Measurements from ENCODE around the gene DMRT1. TPM values are rescaled to one million over a fixed set of nuclear protein-coding genes. Genes with fewer than 3 reads are reported as not detected.
A peak's percentile ranks its signal among the peaks of the same experiment; 100 is the strongest.

DMRT1 gene
- total RNA-seq, 1 donor from 2014 or later, result 0.09 TPM

GRCh38 chr9:893115-893514 lies 51.6 kb downstream of the DMRT1 start:
- Mint-ChIP-seq H3K4me3 (no peak overlapping the region), H3K4me1 (no peaks in the 10 kb centered on the region), H3K27me3 (ENCODE audit: insufficient read depth, low read depth) (peaks cover 7% of the 10 kb centered on the region), H3K9me3 (peaks cover 2% of the 10 kb centered on the region), H3K36me3 (no peaks in the 10 kb centered on the region), H3K27ac (no peak overlapping the region)
- Histone ChIP-seq H3K4me3 (no peak overlapping the region), H3K27me3 (peaks cover 9% of the 10 kb centered on the region), H3K9ac (no peak overlapping the region), H3F3A (ENCODE audit: low read depth) (peaks cover 4% of the 10 kb centered on the region), H3K36me3 (no peaks in the 10 kb centered on the region), H3K9me3 (ENCODE audit: low read depth) (no peaks in the 10 kb centered on the region), H3K79me2 (ENCODE audit: low read depth) (no peaks in the 10 kb centered on the region), H4K20me1 (ENCODE audit: low read depth) (no peaks in the 10 kb centered on the region), H3K27ac (no peak overlapping the region), H2AFZ (replicated peaks) (no peak overlapping the region), H3K4me2 (no peak overlapping the region), H3K4me1 (peaks cover 2% of the 10 kb centered on the region)
- DNase-seq (ENCODE audit: low spot score), result no peak
- no peak for TF ChIP-seq EZH2 (IDR thresholded peaks at IDR 0.05)
- no peak for TF ChIP-seq EZH2phosphoT487 (IDR thresholded peaks at IDR 0.05)

DNA sequence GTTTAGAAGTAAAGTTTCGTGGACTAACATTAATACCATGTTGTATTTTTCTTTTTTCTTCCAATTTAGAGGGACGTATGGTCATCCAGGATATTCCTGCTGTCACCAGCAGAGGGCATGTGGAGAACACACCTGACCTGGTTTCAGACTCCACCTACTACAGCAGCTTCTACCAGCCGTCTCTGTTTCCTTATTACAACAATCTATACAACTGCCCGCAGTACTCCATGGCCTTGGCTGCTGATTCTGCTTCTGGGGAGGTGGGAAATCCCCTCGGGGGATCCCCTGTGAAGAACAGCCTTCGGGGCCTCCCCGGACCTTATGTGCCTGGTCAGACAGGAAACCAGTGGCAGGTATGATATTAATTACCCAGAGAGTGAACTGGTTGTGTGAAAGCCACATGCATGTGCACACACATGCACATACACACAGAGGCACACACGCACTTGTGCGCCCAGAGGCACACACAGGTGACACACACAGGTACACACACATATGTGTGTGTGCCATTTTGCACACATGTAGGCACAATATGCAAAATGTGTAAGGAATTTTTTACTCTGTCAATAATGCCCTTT lies 52.4 kb downstream of the DMRT1 start:
- Histone ChIP-seq H3K4me1 (peaks cover 11% of the 10 kb centered on the region), H2AFZ (replicated peaks) (peak overlapping the region; percentile 70), H3K79me2 (ENCODE audit: low read depth) (no peaks in the 10 kb centered on the region), H3K36me3 (no peaks in the 10 kb centered on the region), H3F3A (ENCODE audit: low read depth) (peaks cover 8% of the 10 kb centered on the region), H3K27me3 (peaks cover 9% of the 10 kb centered on the region), H3K9ac (no peak overlapping the region), H3K4me3 (no peak overlapping the region), H4K20me1 (ENCODE audit: low read depth) (no peaks in the 10 kb centered on the region), H3K9me3 (ENCODE audit: low read depth) (no peaks in the 10 kb centered on the region), H3K27ac (no peak overlapping the region), H3K4me2 (no peak overlapping the region)
- no peak overlapping the region for H3K27ac Mint-ChIP-seq
- H3K27me3 Mint-ChIP-seq (ENCODE audit: insufficient read depth, low read depth), result peaks cover 7% of the 10 kb centered on the region
- H3K4me1 Mint-ChIP-seq, result peaks cover 6% of the 10 kb centered on the region
- no peaks in the 10 kb centered on the region for H3K36me3 Mint-ChIP-seq
- TF ChIP-seq EZH2phosphoT487 (IDR thresholded peaks at IDR 0.05), result no peak
- TF ChIP-seq CTCF (IDR thresholded peaks at IDR 0.05), result peak; percentile 93
- DNase-seq (ENCODE audit: low spot score), result peak; percentile 76
- H3K9me3 Mint-ChIP-seq, result peaks cover 2% of the 10 kb centered on the region
- no peak overlapping the region for H3K4me3 Mint-ChIP-seq

DNA sequence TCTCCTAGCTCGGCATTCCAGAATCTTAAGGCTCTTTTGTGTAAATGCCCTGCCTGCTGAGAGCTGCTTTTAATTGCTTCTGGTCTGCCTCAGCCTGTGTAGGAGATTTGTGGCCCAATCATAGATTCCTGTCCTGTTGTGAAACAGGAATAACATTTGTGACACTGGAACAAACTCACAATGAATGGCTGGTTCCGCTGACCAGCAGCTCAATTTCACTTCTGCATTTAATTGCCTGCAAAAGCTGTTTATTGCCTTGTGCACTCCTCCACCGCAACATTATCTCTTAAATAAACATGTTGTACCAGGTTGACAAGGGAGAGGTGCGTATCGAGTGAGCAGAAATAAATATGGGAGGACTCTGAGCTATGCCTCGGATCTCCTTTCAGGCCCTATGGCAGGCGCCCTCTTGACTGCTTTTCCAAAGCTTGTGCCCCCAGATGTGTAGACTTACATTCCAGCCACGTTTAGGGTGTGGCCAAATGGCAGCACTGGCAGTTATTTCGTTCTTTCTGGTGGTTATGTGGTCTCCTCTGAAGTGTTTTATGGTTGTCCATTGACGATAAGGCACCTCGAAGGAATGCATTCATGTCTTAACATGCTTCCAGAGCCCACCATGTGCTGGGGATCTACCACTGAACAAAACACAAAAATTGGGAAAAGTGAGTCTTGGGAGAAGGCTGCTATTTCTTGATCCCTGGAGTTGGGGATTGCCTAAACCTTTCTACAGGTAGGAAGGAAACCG lies 58.1 kb downstream of the DMRT1 start:
- Histone ChIP-seq H3K27ac (no peak overlapping the region), H3K27me3 (no peaks in the 10 kb centered on the region), H3K4me3 (no peak overlapping the region), H3K9ac (no peak overlapping the region), H4K20me1 (ENCODE audit: low read depth) (no peaks in the 10 kb centered on the region), H3K4me2 (peak overlapping the region; percentile 20), H3K36me3 (no peaks in the 10 kb centered on the region), H3K9me3 (ENCODE audit: low read depth) (no peaks in the 10 kb centered on the region), H3K4me1 (peaks cover 36% of the 10 kb centered on the region), H3K79me2 (ENCODE audit: low read depth) (no peaks in the 10 kb centered on the region), H3F3A (ENCODE audit: low read depth) (peaks cover 30% of the 10 kb centered on the region), H2AFZ (replicated peaks) (no peak overlapping the region)
- no peaks in the 10 kb centered on the region for H3K27me3 Mint-ChIP-seq (ENCODE audit: insufficient read depth, low read depth)
- no peaks in the 10 kb centered on the region for H3K36me3 Mint-ChIP-seq
- no peak overlapping the region for H3K4me3 Mint-ChIP-seq
- H3K4me1 Mint-ChIP-seq, result peaks cover 25% of the 10 kb centered on the region
- peaks cover 2% of the 10 kb centered on the region for H3K9me3 Mint-ChIP-seq
- DNase-seq (ENCODE audit: low spot score), result peak; percentile 86
- TF ChIP-seq EZH2phosphoT487 (IDR thresholded peaks at IDR 0.05) (peak; percentile 72), EZH2 (IDR thresholded peaks at IDR 0.05) (no peak), CTCF (IDR thresholded peaks at IDR 0.05) (no peak)
- H3K27ac Mint-ChIP-seq, result no peak overlapping the region

GRCh38 chr9:903886-904285 lies 62.4 kb downstream of the DMRT1 start:
- peak overlapping the region; percentile 19 for H3K4me2 ChIP-seq
- H3K27ac Mint-ChIP-seq, result no peak overlapping the region

More at GRCh38 chr9:903886-904285, 62.4 kb downstream of the DMRT1 start:
- no peaks in the 10 kb centered on the region for H3K36me3 ChIP-seq
- H3K27ac ChIP-seq, result no peak overlapping the region
- TF ChIP-seq EZH2 (IDR thresholded peaks at IDR 0.05) (no peak), CTCF (IDR thresholded peaks at IDR 0.05) (no peak), EZH2phosphoT487 (IDR thresholded peaks at IDR 0.05) (no peak)
- Mint-ChIP-seq H3K36me3 (no peaks in the 10 kb centered on the region), H3K27me3 (ENCODE audit: insufficient read depth, low read depth) (peaks cover 4% of the 10 kb centered on the region), H3K4me1 (peaks cover 30% of the 10 kb centered on the region), H3K4me3 (no peak overlapping the region), H3K9me3 (no peaks in the 10 kb centered on the region)
- no peaks in the 10 kb centered on the region for H3K79me2 ChIP-seq (ENCODE audit: low read depth)
- no peaks in the 10 kb centered on the region for H4K20me1 ChIP-seq (ENCODE audit: low read depth)
- no peak overlapping the region for H3K9ac ChIP-seq
- H3K27me3 ChIP-seq, result peaks cover 16% of the 10 kb centered on the region
- no peak for DNase-seq (ENCODE audit: low spot score)
- peak overlapping the region; percentile 1 for H2AFZ ChIP-seq (replicated peaks)
- H3F3A ChIP-seq (ENCODE audit: low read depth), result peaks cover 26% of the 10 kb centered on the region
- H3K4me1 ChIP-seq, result peaks cover 35% of the 10 kb centered on the region
- no peak overlapping the region for H3K4me3 ChIP-seq
- no peaks in the 10 kb centered on the region for H3K9me3 ChIP-seq (ENCODE audit: low read depth)

Data from neural progenitor cell (in vitro differentiated cells).